ENCODE results near the gene FRMD4B. TPM values are rescaled to one million over a fixed set of nuclear protein-coding genes. Genes with fewer than 3 reads are reported as not detected.

The FRMD4B gene
- total and polyA plus RNA-seq, 10 of the 15 experiments (the other 5 are each of a cell fraction or from before 2014, with no cell fraction given): 3.9 to 11.4 (median 8.0) TPM

GRCh38 chr3:69324362-69325025 lies 61.4 kb downstream of the FRMD4B start (continued):
- TF ChIP-seq, protein P1, sequence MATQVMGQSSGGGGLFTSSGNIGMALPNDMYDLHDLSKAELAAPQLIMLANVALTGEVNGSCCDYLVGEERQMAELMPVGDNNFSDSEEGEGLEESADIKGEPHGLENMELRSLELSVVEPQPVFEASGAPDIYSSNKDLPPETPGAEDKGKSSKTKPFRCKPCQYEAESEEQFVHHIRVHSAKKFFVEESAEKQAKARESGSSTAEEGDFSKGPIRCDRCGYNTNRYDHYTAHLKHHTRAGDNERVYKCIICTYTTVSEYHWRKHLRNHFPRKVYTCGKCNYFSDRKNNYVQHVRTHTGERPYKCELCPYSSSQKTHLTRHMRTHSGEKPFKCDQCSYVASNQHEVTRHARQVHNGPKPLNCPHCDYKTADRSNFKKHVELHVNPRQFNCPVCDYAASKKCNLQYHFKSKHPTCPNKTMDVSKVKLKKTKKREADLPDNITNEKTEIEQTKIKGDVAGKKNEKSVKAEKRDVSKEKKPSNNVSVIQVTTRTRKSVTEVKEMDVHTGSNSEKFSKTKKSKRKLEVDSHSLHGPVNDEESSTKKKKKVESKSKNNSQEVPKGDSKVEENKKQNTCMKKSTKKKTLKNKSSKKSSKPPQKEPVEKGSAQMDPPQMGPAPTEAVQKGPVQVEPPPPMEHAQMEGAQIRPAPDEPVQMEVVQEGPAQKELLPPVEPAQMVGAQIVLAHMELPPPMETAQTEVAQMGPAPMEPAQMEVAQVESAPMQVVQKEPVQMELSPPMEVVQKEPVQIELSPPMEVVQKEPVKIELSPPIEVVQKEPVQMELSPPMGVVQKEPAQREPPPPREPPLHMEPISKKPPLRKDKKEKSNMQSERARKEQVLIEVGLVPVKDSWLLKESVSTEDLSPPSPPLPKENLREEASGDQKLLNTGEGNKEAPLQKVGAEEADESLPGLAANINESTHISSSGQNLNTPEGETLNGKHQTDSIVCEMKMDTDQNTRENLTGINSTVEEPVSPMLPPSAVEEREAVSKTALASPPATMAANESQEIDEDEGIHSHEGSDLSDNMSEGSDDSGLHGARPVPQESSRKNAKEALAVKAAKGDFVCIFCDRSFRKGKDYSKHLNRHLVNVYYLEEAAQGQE (IDR thresholded peaks at IDR 0.05; ENCODE audit: low read depth, low read length): no peak
- TF ChIP-seq ZNF274 (IDR thresholded peaks at IDR 0.05; ENCODE audit: insufficient read depth, insufficient read length): no peak
- TF ChIP-seq, protein P2, sequence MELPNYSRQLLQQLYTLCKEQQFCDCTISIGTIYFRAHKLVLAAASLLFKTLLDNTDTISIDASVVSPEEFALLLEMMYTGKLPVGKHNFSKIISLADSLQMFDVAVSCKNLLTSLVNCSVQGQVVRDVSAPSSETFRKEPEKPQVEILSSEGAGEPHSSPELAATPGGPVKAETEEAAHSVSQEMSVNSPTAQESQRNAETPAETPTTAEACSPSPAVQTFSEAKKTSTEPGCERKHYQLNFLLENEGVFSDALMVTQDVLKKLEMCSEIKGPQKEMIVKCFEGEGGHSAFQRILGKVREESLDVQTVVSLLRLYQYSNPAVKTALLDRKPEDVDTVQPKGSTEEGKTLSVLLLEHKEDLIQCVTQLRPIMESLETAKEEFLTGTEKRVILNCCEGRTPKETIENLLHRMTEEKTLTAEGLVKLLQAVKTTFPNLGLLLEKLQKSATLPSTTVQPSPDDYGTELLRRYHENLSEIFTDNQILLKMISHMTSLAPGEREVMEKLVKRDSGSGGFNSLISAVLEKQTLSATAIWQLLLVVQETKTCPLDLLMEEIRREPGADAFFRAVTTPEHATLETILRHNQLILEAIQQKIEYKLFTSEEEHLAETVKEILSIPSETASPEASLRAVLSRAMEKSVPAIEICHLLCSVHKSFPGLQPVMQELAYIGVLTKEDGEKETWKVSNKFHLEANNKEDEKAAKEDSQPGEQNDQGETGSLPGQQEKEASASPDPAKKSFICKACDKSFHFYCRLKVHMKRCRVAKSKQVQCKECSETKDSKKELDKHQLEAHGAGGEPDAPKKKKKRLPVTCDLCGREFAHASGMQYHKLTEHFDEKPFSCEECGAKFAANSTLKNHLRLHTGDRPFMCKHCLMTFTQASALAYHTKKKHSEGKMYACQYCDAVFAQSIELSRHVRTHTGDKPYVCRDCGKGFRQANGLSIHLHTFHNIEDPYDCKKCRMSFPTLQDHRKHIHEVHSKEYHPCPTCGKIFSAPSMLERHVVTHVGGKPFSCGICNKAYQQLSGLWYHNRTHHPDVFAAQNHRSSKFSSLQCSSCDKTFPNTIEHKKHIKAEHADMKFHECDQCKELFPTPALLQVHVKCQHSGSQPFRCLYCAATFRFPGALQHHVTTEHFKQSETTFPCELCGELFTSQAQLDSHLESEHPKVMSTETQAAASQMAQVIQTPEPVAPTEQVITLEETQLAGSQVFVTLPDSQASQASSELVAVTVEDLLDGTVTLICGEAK (IDR thresholded peaks at IDR 0.05; ENCODE audit: borderline replicate concordance): no peak
- TF ChIP-seq BACH1 (IDR thresholded peaks at IDR 0.05; ENCODE audit: borderline replicate concordance): no peak
- no peak for TF ChIP-seq HDAC6 (IDR thresholded peaks at IDR 0.05; ENCODE audit: unreplicated experiment)
- TF ChIP-seq STAT3 (IDR thresholded peaks at IDR 0.05; ENCODE audit: low read depth, low read length): no peak
- TF ChIP-seq, protein P3, sequence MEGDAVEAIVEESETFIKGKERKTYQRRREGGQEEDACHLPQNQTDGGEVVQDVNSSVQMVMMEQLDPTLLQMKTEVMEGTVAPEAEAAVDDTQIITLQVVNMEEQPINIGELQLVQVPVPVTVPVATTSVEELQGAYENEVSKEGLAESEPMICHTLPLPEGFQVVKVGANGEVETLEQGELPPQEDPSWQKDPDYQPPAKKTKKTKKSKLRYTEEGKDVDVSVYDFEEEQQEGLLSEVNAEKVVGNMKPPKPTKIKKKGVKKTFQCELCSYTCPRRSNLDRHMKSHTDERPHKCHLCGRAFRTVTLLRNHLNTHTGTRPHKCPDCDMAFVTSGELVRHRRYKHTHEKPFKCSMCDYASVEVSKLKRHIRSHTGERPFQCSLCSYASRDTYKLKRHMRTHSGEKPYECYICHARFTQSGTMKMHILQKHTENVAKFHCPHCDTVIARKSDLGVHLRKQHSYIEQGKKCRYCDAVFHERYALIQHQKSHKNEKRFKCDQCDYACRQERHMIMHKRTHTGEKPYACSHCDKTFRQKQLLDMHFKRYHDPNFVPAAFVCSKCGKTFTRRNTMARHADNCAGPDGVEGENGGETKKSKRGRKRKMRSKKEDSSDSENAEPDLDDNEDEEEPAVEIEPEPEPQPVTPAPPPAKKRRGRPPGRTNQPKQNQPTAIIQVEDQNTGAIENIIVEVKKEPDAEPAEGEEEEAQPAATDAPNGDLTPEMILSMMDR (IDR thresholded peaks at IDR 0.05 in 2 of 3, conservative IDR thresholded peaks at IDR 0.05 in 1 of 3; ENCODE audit: control insufficient read depth in 2 of 3, extremely low read depth in 1 of 3, insufficient read depth in 1 of 3, low read depth in 3 of 3, low read length in 3 of 3): peak; percentile 71 to 81 (median 77)
- peak; percentile 45; the same call in 1 of the 2 replicates for TF ChIP-seq IKZF1 (conservative IDR thresholded peaks at IDR 0.05)
- TF ChIP-seq JUNB (IDR thresholded peaks at IDR 0.05): no peak
- TF ChIP-seq FOXK2 (IDR thresholded peaks at IDR 0.05): no peak
- no peak for TF ChIP-seq CHD4 (IDR thresholded peaks at IDR 0.05)
- TF ChIP-seq, protein P4, sequence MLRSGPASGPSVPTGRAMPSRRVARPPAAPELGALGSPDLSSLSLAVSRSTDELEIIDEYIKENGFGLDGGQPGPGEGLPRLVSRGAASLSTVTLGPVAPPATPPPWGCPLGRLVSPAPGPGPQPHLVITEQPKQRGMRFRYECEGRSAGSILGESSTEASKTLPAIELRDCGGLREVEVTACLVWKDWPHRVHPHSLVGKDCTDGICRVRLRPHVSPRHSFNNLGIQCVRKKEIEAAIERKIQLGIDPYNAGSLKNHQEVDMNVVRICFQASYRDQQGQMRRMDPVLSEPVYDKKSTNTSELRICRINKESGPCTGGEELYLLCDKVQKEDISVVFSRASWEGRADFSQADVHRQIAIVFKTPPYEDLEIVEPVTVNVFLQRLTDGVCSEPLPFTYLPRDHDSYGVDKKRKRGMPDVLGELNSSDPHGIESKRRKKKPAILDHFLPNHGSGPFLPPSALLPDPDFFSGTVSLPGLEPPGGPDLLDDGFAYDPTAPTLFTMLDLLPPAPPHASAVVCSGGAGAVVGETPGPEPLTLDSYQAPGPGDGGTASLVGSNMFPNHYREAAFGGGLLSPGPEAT (IDR thresholded peaks at IDR 0.05; ENCODE audit: low read depth): 0 out of 2 replicates have a peak, but pooled peaks have one; percentile 30
- TF ChIP-seq NFYB (IDR thresholded peaks at IDR 0.05; ENCODE audit: insufficient read depth, low read depth, low read length): no peak
- no peak for TF ChIP-seq JUND (IDR thresholded peaks at IDR 0.05; ENCODE audit: low read depth, low read length)
- no peak for TF ChIP-seq SP1 (IDR thresholded peaks at IDR 0.05; ENCODE audit: low read depth, low read length)
